SKM-1 (cell line): Measurements from ENCODE around the gene CYP24A1.

Experiments used
- DNase-seq: peaks from one replicate; lab custom pipeline; 2025; ENCODE audit not compliant: unreplicated experiment; lab: John Stamatoyannopoulos, UW

Gene CYP24A1

GRCh38 chr20:54158226-54158625, 15.6 kb downstream of the CYP24A1 start:
- DNase-seq, result no peak

- no peak for DNase-seq
Observed at GRCh38 chr20:54156981-54157835, 16.6 kb downstream of the CYP24A1 start.

GRCh38 chr20:54156522-54156921, 17.3 kb downstream of the CYP24A1 start:
- no peak for DNase-seq

- DNase-seq, result no peak
Observed at GRCh38 chr20:54155736-54156317, 18.0 kb downstream of the CYP24A1 start.

- no peak for DNase-seq
Observed at GRCh38 chr20:54154439-54154838, 19.3 kb downstream of the CYP24A1 start.

GRCh38 chr20:54153847-54154246, 19.9 kb downstream of the CYP24A1 start:
- DNase-seq, result no peak

- no peak for DNase-seq
Observed at GRCh38 chr20:54153041-54153327, 20.8 kb downstream of the CYP24A1 start.

GRCh38 chr20:54152227-54153040, 21.4 kb downstream of the CYP24A1 start:
- no peak for DNase-seq

GRCh38 chr20:54151511-54152226, 22.1 kb downstream of the CYP24A1 start:
- no peak for DNase-seq

GRCh38 chr20:54151075-54151439, 22.7 kb downstream of the CYP24A1 start:
- no peak for DNase-seq

GRCh38 chr20:54149765-54150264, 24.0 kb downstream of the CYP24A1 start:
- DNase-seq, result no peak

- no peak for DNase-seq
Observed at GRCh38 chr20:54148947-54149764, 24.6 kb downstream of the CYP24A1 start.

GRCh38 chr20:54146672-54147071, 27.1 kb downstream of the CYP24A1 start:
- DNase-seq, result no peak

GRCh38 chr20:54144847-54145414, 28.9 kb downstream of the CYP24A1 start:
- DNase-seq, result no peak

GRCh38 chr20:54140927-54141566, 32.7 kb downstream of the CYP24A1 start:
- no peak for DNase-seq

GRCh38 chr20:54140486-54140885, 33.3 kb downstream of the CYP24A1 start:
- no peak for DNase-seq

- DNase-seq, result no peak
Observed at GRCh38 chr20:54140067-54140466, 33.7 kb downstream of the CYP24A1 start.

GRCh38 chr20:54139188-54139587, 34.6 kb downstream of the CYP24A1 start:
- no peak for DNase-seq

- no peak for DNase-seq
Observed at GRCh38 chr20:54138427-54138826, 35.4 kb downstream of the CYP24A1 start.

GRCh38 chr20:54137115-54137514, 36.7 kb downstream of the CYP24A1 start:
- DNase-seq, result no peak
